ENCODE data around the gene IDH1. TPM values are rescaled to one million over a fixed set of nuclear protein-coding genes. Genes with fewer than 3 reads are reported as not detected.
"Not testable (repeated sequence)": the region's sequence is repeated elsewhere in the genome, so short reads cannot be mapped to it uniquely, and the experiment has no call there.

The IDH1 gene
- total and polyA plus RNA-seq, 2 donors from 2014 or later, result 53.1 to 95.7 TPM

DNA sequence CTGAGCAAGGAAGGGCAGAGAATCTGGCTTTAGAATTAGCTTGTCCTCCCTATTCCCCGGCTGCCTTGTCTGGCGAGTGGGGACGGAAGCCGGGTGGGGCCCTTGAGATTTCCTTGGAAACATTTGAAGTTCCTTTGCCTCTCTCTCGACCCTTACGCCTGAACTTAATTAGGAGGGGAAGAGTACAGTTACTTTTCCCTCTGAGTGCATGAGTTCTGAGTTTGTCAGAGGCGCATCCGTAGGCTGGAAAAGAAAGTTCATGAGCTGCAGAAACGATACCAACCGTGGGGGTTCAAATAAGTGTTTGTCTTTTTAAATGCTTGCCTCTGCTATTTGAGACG, 11.7 kb upstream of the IDH1 start:
- Histone ChIP-seq H3K36me3 (ENCODE audit: control insufficient read depth in 2 of 3, insufficient read depth in 3 of 3, low read length in 3 of 3) (peaks cover 0 to 2% (median 0%) of the 10 kb centered on the region in 3 donors), H3K4me1 (ENCODE audit: control insufficient read depth in 2 of 3, insufficient read depth in 2 of 3, low read depth in 1 of 3, low read length in 3 of 3) (peaks cover 0 to 12% (median 4%) of the 10 kb centered on the region in 3 donors), H3K9me3 (ENCODE audit: control insufficient read depth in 2 of 3, insufficient read depth in 1 of 3, low read length in 3 of 3) (no peaks in the 10 kb centered on the region), H3K9ac (ENCODE audit: low read length in 3 of 3) (peak overlapping the region; percentile 64 to 92 (median 68)), H3K4me3 (ENCODE audit: low read length in 3 of 3) (peak overlapping the region; percentile 87 to 100 (median 97)), H3K27ac (ENCODE audit: low read depth in 2 of 2, low read length in 2 of 2) (peak overlapping the region; percentile 76 to 85), H3K27me3 (ENCODE audit: control insufficient read depth, insufficient read depth, low read length) (peaks cover 2% of the 10 kb centered on the region)
- TF ChIP-seq, protein P1, sequence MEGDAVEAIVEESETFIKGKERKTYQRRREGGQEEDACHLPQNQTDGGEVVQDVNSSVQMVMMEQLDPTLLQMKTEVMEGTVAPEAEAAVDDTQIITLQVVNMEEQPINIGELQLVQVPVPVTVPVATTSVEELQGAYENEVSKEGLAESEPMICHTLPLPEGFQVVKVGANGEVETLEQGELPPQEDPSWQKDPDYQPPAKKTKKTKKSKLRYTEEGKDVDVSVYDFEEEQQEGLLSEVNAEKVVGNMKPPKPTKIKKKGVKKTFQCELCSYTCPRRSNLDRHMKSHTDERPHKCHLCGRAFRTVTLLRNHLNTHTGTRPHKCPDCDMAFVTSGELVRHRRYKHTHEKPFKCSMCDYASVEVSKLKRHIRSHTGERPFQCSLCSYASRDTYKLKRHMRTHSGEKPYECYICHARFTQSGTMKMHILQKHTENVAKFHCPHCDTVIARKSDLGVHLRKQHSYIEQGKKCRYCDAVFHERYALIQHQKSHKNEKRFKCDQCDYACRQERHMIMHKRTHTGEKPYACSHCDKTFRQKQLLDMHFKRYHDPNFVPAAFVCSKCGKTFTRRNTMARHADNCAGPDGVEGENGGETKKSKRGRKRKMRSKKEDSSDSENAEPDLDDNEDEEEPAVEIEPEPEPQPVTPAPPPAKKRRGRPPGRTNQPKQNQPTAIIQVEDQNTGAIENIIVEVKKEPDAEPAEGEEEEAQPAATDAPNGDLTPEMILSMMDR (IDR thresholded peaks at IDR 0.05; ENCODE audit: borderline replicate concordance, extremely low read depth, insufficient read depth), result no peak
- DNase-seq (no peak), FAIRE-seq (no peak)
- intact Hi-C loops (cut with DNase I), result no loop called here

DNA sequence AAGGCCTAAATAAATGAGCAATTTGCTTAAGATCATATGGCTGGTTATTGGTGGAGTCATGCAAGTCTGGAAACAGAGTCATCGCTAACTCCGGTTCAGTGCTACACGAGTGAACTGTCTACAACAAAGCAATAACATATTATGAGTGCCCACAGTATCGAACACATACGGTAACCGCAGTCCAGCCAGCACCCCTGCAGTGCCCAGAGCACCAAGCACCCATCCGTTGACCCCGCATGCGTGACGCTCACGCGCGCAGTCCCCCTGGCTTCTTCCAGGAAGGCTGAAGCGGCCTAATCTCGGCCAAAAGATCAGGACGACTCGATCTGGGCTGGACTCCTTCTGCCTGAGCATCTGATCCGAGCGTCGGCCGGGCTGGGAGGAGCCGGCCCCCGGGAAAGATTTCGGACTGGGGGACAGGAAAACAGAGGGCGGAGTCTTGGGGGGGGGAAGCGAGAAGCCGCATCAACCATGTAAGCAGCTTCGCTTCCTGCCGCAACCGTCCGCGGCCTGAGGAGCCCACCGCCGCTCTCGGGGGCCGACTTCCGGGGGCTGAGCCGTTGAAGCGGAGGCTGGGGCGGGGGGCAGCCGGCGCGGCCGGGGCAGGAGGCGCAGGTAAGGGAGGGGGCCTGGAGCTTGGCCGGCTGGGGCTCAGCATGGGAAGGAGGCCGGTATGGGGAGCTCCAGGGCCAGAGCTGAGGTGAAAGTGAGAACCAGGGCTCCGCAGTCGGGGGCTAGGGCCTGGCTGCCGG, 11.1 kb upstream of the IDH1 start, which contains the start of gene PIKFYVE:
Gene PIKFYVE, plus strand, starts transcription at position 455 of the 752 bp plus-strand sequence. CDS start 5,265 bp downstream, outside the sequence.
- Histone ChIP-seq H3K9ac (ENCODE audit: low read length in 3 of 3) (peak within 1 kb of the TSS; percentile 68 to 99 (median 69)), H3K27me3 (ENCODE audit: control insufficient read depth, insufficient read depth, low read length) (peaks cover 2% of the 10 kb centered on the region), H3K4me3 (ENCODE audit: low read length in 3 of 3) (peak within 1 kb of the TSS; percentile 87 to 100 (median 97)), H3K4me1 (ENCODE audit: control insufficient read depth in 2 of 3, insufficient read depth in 2 of 3, low read depth in 1 of 3, low read length in 3 of 3) (peaks cover 0 to 12% (median 4%) of the 10 kb centered on the region in 3 donors), H3K27ac (ENCODE audit: low read depth in 2 of 2, low read length in 2 of 2) (peak within 1 kb of the TSS; percentile 85 to 89), H3K36me3 (ENCODE audit: control insufficient read depth in 2 of 3, insufficient read depth in 3 of 3, low read length in 3 of 3) (no peaks in the 10 kb centered on the region), H3K9me3 (ENCODE audit: control insufficient read depth in 2 of 3, insufficient read depth in 1 of 3, low read length in 3 of 3) (no peaks in the 10 kb centered on the region)
- DNase-seq (peak; percentile 97 to 99 (median 98)), FAIRE-seq (peak; percentile 93)
- TF ChIP-seq, protein P1 (IDR thresholded peaks at IDR 0.05; ENCODE audit: borderline replicate concordance, extremely low read depth, insufficient read depth), result no peak
- intact Hi-C loops (cut with DNase I), result no loop called here

DNA sequence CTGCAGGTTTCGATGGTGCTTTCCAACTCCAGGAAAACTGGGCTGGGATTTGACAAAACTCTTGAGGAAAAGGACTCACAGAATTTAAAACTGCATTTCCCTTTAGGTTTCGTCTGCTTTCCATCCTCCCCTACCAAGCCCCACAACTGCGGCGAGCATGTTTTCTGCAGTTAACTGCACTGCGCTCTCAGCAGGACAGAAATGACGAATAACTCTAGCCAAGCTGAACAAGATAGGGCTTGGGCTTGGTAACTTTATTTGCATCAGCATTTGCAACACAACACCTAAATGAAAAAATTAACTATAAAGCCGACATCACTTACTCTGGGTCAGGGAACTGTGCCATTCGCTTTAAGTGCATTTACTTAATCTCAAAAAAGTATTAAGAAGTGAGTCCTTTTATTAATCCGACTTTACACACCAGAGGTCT, 10.5 kb upstream of the IDH1 start:
- FAIRE-seq (no peak), DNase-seq (peak in 4 of 5 donors; percentile 45 to 74 (median 60))
- TF ChIP-seq, protein P1 (IDR thresholded peaks at IDR 0.05; ENCODE audit: borderline replicate concordance, extremely low read depth, insufficient read depth), result no peak
- intact Hi-C loops (cut with DNase I), result no loop called here
- Histone ChIP-seq H3K36me3 (ENCODE audit: control insufficient read depth in 2 of 3, insufficient read depth in 3 of 3, low read length in 3 of 3) (no peaks in the 10 kb centered on the region), H3K9ac (ENCODE audit: low read length in 3 of 3) (peak overlapping the region; percentile 52 to 99 (median 69)), H3K9me3 (ENCODE audit: control insufficient read depth in 2 of 3, insufficient read depth in 1 of 3, low read length in 3 of 3) (no peaks in the 10 kb centered on the region), H3K27ac (ENCODE audit: low read depth in 2 of 2, low read length in 2 of 2) (peak overlapping the region; percentile 85 to 89), H3K27me3 (ENCODE audit: control insufficient read depth, insufficient read depth, low read length) (peaks cover 2% of the 10 kb centered on the region), H3K4me1 (ENCODE audit: control insufficient read depth in 2 of 3, insufficient read depth in 2 of 3, low read depth in 1 of 3, low read length in 3 of 3) (peaks cover 0 to 12% (median 4%) of the 10 kb centered on the region in 3 donors), H3K4me3 (ENCODE audit: low read length in 3 of 3) (peak overlapping the region; percentile 87 to 100 (median 97))

DNA sequence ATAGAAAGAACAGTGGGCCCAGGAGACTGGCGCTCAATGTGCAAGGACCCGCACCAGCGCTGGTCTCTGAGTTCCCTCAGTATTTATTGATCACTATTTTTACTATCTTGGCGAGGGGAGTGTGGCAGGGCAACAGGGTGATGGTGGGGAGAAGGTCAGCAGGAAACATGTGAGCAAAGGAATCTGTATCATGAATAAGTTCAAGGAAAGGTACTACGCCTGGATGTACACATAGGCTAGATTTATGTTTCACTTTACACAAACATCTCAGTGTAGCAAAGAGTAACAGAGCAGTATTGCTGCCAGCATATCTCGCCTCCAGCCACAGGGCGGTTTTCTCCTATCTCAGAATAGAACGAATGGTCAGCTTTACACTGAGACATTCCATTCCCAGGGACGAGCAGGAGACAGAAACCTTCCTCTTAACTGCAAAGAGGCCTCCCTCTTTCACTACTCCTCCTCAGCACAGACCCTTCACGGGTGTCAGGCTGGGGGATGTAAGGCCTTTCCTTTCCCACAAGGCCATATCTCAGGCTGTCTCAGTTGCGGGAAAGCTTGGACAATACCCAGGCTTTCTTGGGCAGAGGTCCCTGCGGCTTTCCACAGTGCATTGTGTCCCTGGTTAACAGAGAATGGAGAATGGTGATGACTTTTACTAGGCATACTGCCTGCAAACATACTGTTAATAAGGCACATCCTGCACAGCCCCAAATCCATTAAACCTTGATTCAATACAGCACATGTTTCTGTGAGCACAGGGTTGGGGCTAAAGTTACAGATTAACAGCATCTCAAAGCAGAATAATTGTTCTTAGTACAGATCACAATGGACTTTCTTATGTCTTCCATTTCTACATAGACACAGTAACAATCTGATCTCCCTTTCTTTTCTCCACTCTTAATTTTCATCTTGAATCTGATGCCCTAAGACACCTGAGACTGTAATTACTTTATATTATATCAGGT, 2.3 kb upstream of the IDH1 start:
- intact Hi-C loops (cut with DNase I); H3K9ac ChIP-seq (ENCODE audit: low read length in 3 of 3); H3K27ac ChIP-seq (ENCODE audit: low read depth in 2 of 2, low read length in 2 of 2); H3K9me3 ChIP-seq (ENCODE audit: control insufficient read depth in 2 of 3, insufficient read depth in 1 of 3, low read length in 3 of 3); FAIRE-seq; H3K27me3 ChIP-seq (ENCODE audit: control insufficient read depth, insufficient read depth, low read length); H3K4me3 ChIP-seq (ENCODE audit: low read length in 3 of 3): not testable (repeated sequence)
- peak in 2 of 5 donors; percentile 11 to 16 for DNase-seq
- H3K4me1 ChIP-seq (ENCODE audit: control insufficient read depth in 2 of 3, insufficient read depth in 2 of 3, low read depth in 1 of 3, low read length in 3 of 3), result peaks cover 3 to 11% (median 4%) of the 10 kb centered on the region in 3 donors
- peaks cover 0 to 13% (median 0%) of the 10 kb centered on the region in 3 donors for H3K36me3 ChIP-seq (ENCODE audit: control insufficient read depth in 2 of 3, insufficient read depth in 3 of 3, low read length in 3 of 3)

All from kidney (tissue), 14 donors.